Measurements from ENCODE around the gene C1orf216. TPM values are rescaled to one million over a fixed set of nuclear protein-coding genes. Genes with fewer than 3 reads are reported as not detected.

C1orf216 gene
- polyA plus RNA-seq, 1 experiment, result 18.6 TPM

GRCh38 chr1:35674111-35674510, 44.6 kb downstream of the C1orf216 start:
- Histone ChIP-seq H3K27me3 (ENCODE audit: control insufficient read depth, insufficient read depth, low read length) (peaks cover 7% of the 10 kb centered on the region), H3K4me3 (ENCODE audit: low read depth, low read length) (no peak overlapping the region), H3K36me3 (ENCODE audit: control insufficient read depth, insufficient read depth, low read length) (no peaks in the 10 kb centered on the region)
- ChIA-PET POLR2A (no interaction called here), CTCF (interaction anchor here (0.6 kb wide), 1 partner anchor 88 kb away, joined by 3 read pairs; no protein-coding TSS in a partner anchor)
- no peak for TF ChIP-seq CTCF (IDR thresholded peaks at IDR 0.05; ENCODE audit: insufficient read depth, low read depth, low read length)
- DNase-seq (ENCODE audit: low read depth), result no peak

- no peak for DNase-seq (ENCODE audit: low read depth)
- Histone ChIP-seq H3K27me3 (ENCODE audit: control insufficient read depth, insufficient read depth, low read length) (peaks cover 7% of the 10 kb centered on the region), H3K36me3 (ENCODE audit: control insufficient read depth, insufficient read depth, low read length) (no peaks in the 10 kb centered on the region), H3K4me3 (ENCODE audit: low read depth, low read length) (no peak overlapping the region)
- POLR2A ChIA-PET, result no interaction called here
- no peak for TF ChIP-seq CTCF (IDR thresholded peaks at IDR 0.05; ENCODE audit: insufficient read depth, low read depth, low read length)
- CTCF ChIA-PET, result interaction anchor here (0.6 kb wide), 1 partner anchor 21 kb away, joined by 3 read pairs; no protein-coding TSS in a partner anchor
Observed at GRCh38 chr1:35672116-35672515, 46.6 kb downstream of the C1orf216 start.

GRCh38 chr1:35668506-35668905, 50.2 kb downstream of the C1orf216 start:
- no peak for TF ChIP-seq CTCF (IDR thresholded peaks at IDR 0.05; ENCODE audit: insufficient read depth, low read depth, low read length)
- CTCF ChIA-PET, result no interaction called here
- Histone ChIP-seq H3K36me3 (ENCODE audit: control insufficient read depth, insufficient read depth, low read length) (no peaks in the 10 kb centered on the region), H3K27me3 (ENCODE audit: control insufficient read depth, insufficient read depth, low read length) (peaks cover 11% of the 10 kb centered on the region), H3K4me3 (ENCODE audit: low read depth, low read length) (no peak overlapping the region)
- DNase-seq (ENCODE audit: low read depth), result no peak
- POLR2A ChIA-PET, result no interaction called here

- H3K4me3 ChIP-seq (ENCODE audit: low read depth, low read length), result no peak overlapping the region
- H3K36me3 ChIP-seq (ENCODE audit: control insufficient read depth, insufficient read depth, low read length), result no peaks in the 10 kb centered on the region
- CTCF ChIA-PET, result interaction anchor here (0.6 to 1.6 kb wide), 2 partner anchors 11 to 505 kb away, joined by 3 to 4 read pairs; no protein-coding TSS in a partner anchor
- no peak for TF ChIP-seq CTCF (IDR thresholded peaks at IDR 0.05; ENCODE audit: insufficient read depth, low read depth, low read length)
- H3K27me3 ChIP-seq (ENCODE audit: control insufficient read depth, insufficient read depth, low read length), result peaks cover 8% of the 10 kb centered on the region
- no peak for DNase-seq (ENCODE audit: low read depth)
- POLR2A ChIA-PET, result no interaction called here
Observed at GRCh38 chr1:35666916-35667315, 51.8 kb downstream of the C1orf216 start.

- peaks cover 8% of the 10 kb centered on the region for H3K27me3 ChIP-seq (ENCODE audit: control insufficient read depth, insufficient read depth, low read length)
- no peaks in the 10 kb centered on the region for H3K36me3 ChIP-seq (ENCODE audit: control insufficient read depth, insufficient read depth, low read length)
- CTCF ChIA-PET, result interaction anchor here (0.6 to 1.6 kb wide), 2 partner anchors 11 to 504 kb away, joined by 3 to 4 read pairs; no protein-coding TSS in a partner anchor
- no peak for TF ChIP-seq CTCF (IDR thresholded peaks at IDR 0.05; ENCODE audit: insufficient read depth, low read depth, low read length)
- DNase-seq (ENCODE audit: low read depth), result no peak
- POLR2A ChIA-PET, result no interaction called here
- H3K4me3 ChIP-seq (ENCODE audit: low read depth, low read length), result no peak overlapping the region
Observed at GRCh38 chr1:35666216-35666615, 52.5 kb downstream of the C1orf216 start.

Other genes starting within 250 kb of the C1orf216 start
- gene KIAA0319L, start 161.5 kb downstream of the C1orf216 start, polyA plus RNA-seq (2011; rRNA removed), result 33.4 and 36.3 TPM in 2 replicates
- 12.4 and 25.8 TPM in 2 replicates for gene NCDN, start 161.1 kb downstream of the C1orf216 start, polyA plus RNA-seq (2011; rRNA removed)
- 0.07 and 0.13 TPM in 2 replicates for gene TFAP2E, start 145.6 kb downstream of the C1orf216 start, polyA plus RNA-seq (2011; rRNA removed)
- gene PSMB2, start 77.4 kb downstream of the C1orf216 start, polyA plus RNA-seq (2011; rRNA removed), result 82.3 and 99.2 TPM in 2 replicates
- gene CLSPN, start 51.1 kb upstream of the C1orf216 start, polyA plus RNA-seq (2011; rRNA removed), result 2.4 and 4.1 TPM in 2 replicates
- gene AGO4, start 89.1 kb upstream of the C1orf216 start, polyA plus RNA-seq (2011; rRNA removed), result 8.9 and 9.5 TPM in 2 replicates
- 10.7 and 13.1 TPM in 2 replicates for gene AGO1, start 164.3 kb upstream of the C1orf216 start, polyA plus RNA-seq (2011; rRNA removed)
- gene AGO3, start 212.2 kb upstream of the C1orf216 start, polyA plus RNA-seq (2011; rRNA removed), result 18.9 and 20.5 TPM in 2 replicates

All from BJ (cell line).